HT1080 (cell line): Measurements from ENCODE around the gene PAPPA2. TPM values are rescaled to one million over a fixed set of nuclear protein-coding genes. Genes with fewer than 3 reads are reported as not detected.
A peak's percentile ranks its signal among the peaks of the same experiment; 100 is the strongest.
"Not testable (repeated sequence)": the region's sequence is repeated elsewhere in the genome, so short reads cannot be mapped to it uniquely, and the experiment has no call there.

Experiments used
- DNase-seq: peaks from one replicate; pipeline ENCODE4 v3.0.0-alpha.2; 2015; ENCODE audit warnings: low read depth
- total RNA-seq: library from RNA; depleted of rRNA; stranded (reverse); fragments of >200 nt; shearing (Covaris generic); gene quantifications from 2 replicates; pipeline ENCODE4 v1.2.3, GENCODE V29; 2014

The PAPPA2 gene
- total RNA-seq, 1 experiment from 2014 or later, result 3.0 TPM

GRCh38 chr1:176602388-176603004 lies 139.5 kb downstream of the PAPPA2 start:
- DNase-seq, result no peak

- DNase-seq, result no peak
Measured at GRCh38 chr1:176603696-176604095, 140.7 kb downstream of the PAPPA2 start.

GRCh38 chr1:176604461-176604860 lies 141.5 kb downstream of the PAPPA2 start:
- DNase-seq, result no peak

- DNase-seq, result no peak
Measured at GRCh38 chr1:176605176-176605575, 142.2 kb downstream of the PAPPA2 start.

- DNase-seq, result peak; percentile 59
Measured at GRCh38 chr1:176609556-176610408, 146.8 kb downstream of the PAPPA2 start.

GRCh38 chr1:176612791-176613190 lies 149.8 kb downstream of the PAPPA2 start:
- no peak for DNase-seq

GRCh38 chr1:176617881-176618280 lies 154.9 kb downstream of the PAPPA2 start:
- DNase-seq, result no peak

- DNase-seq, result peak; percentile 25
Measured at GRCh38 chr1:176619261-176619660, 156.3 kb downstream of the PAPPA2 start.

- no peak for DNase-seq
Measured at GRCh38 chr1:176625365-176625764, 162.4 kb downstream of the PAPPA2 start.

- no peak for DNase-seq
Measured at GRCh38 chr1:176626572-176627061, 163.6 kb downstream of the PAPPA2 start.

GRCh38 chr1:176628775-176629174 lies 165.8 kb downstream of the PAPPA2 start:
- DNase-seq, result no peak

GRCh38 chr1:176634733-176635132 lies 171.8 kb downstream of the PAPPA2 start:
- not testable (repeated sequence) for DNase-seq

- DNase-seq, result no peak
Measured at GRCh38 chr1:176638713-176639526, 175.9 kb downstream of the PAPPA2 start.

GRCh38 chr1:176643536-176643935 lies 180.6 kb downstream of the PAPPA2 start:
- DNase-seq, result peak; percentile 90

- no peak for DNase-seq
Measured at GRCh38 chr1:176648556-176648955, 185.6 kb downstream of the PAPPA2 start.

- peak; percentile 95 for DNase-seq
Measured at GRCh38 chr1:176656257-176656995, 193.5 kb downstream of the PAPPA2 start.

- DNase-seq, result no peak
Measured at GRCh38 chr1:176669782-176670181, 206.8 kb downstream of the PAPPA2 start.

GRCh38 chr1:176670853-176671252 lies 207.9 kb downstream of the PAPPA2 start:
- no peak for DNase-seq

- DNase-seq, result no peak
Measured at GRCh38 chr1:176682830-176683535, 220.0 kb downstream of the PAPPA2 start.
